ENCODE results near the gene VIPR2.

DNA sequence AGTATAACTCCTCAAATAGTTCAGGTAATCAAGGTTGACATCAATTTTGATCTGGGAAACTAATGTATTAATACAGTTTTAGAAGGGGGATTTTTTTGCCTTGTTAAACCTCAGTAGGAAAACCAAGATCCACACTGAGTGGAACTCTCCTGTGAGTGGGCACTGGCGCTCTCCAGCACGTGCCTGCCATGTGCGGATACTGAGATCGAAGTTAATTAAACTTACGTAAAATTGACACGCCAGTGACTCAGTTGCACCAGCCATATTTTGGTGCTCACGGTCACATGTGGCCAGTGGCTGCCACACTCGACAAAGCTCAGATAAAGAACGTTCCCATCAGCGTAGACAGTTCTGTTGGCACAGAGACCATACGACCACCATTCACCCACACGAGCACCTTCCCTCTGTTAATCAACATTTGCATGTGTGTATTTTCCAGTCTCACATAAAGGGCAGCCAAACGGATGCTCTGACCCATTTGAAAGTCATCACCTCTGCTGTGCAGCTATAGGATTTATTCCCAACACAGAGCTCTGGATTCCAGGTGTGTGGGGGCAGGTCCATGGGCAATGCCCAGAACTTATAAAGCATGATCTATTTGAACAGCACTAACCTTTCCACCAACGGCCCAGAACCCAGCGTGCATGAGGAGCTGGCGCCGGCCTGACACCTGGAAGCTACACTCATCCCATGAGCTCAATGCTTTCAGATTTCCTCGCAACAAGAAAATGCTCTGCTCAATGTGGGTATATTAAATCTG, 77.7 kb downstream of the VIPR2 start:
- TF ChIP-seq CTCF (conservative IDR thresholded peaks at IDR 0.05): no peak
- TF ChIP-seq EZH2 (IDR thresholded peaks at IDR 0.05; ENCODE audit: low read depth): no peak
